Panc1 (cell line): ENCODE results near the gene NSUN2.

ENCODE experiments used
- CTCF ChIP-seq: fragments of 450-650 bp; IDR thresholded peaks from 2 replicates; pipeline ENCODE4 v1.5.1; 2017; ENCODE audit warnings: mild to moderate bottlenecking
- TF ChIP-seq, protein P1 (sequence below), 2 experiments: IDR thresholded peaks; 2 replicates each; pipeline ENCODE4 v1.6.1; 2011 to 2012; ENCODE audit warnings: low read depth in 2 of 2, control low read depth in 1 of 2, low read length in 1 of 2, mild to moderate bottlenecking in 1 of 2, moderate library complexity in 1 of 2; ENCODE audit not compliant: insufficient read depth in 1 of 2

- TF ChIP-seq, protein P1, sequence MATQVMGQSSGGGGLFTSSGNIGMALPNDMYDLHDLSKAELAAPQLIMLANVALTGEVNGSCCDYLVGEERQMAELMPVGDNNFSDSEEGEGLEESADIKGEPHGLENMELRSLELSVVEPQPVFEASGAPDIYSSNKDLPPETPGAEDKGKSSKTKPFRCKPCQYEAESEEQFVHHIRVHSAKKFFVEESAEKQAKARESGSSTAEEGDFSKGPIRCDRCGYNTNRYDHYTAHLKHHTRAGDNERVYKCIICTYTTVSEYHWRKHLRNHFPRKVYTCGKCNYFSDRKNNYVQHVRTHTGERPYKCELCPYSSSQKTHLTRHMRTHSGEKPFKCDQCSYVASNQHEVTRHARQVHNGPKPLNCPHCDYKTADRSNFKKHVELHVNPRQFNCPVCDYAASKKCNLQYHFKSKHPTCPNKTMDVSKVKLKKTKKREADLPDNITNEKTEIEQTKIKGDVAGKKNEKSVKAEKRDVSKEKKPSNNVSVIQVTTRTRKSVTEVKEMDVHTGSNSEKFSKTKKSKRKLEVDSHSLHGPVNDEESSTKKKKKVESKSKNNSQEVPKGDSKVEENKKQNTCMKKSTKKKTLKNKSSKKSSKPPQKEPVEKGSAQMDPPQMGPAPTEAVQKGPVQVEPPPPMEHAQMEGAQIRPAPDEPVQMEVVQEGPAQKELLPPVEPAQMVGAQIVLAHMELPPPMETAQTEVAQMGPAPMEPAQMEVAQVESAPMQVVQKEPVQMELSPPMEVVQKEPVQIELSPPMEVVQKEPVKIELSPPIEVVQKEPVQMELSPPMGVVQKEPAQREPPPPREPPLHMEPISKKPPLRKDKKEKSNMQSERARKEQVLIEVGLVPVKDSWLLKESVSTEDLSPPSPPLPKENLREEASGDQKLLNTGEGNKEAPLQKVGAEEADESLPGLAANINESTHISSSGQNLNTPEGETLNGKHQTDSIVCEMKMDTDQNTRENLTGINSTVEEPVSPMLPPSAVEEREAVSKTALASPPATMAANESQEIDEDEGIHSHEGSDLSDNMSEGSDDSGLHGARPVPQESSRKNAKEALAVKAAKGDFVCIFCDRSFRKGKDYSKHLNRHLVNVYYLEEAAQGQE (IDR thresholded peaks at IDR 0.05; ENCODE audit: insufficient read depth in 1 of 2, low read depth in 2 of 2, low read length in 1 of 2), result no peak
- TF ChIP-seq CTCF, result no peak
These were observed 25.3 kb downstream of the NSUN2 start for GRCh38 chr5:6607559-6607936.
